OCI-LY1 (cell line): ENCODE measurements around the gene TMEM256.

Experiments used
- H2AFZ ChIP-seq: fragments of 200-600 bp; sonication (generic), shearing (Covaris generic); 2 replicates; pipeline ENCODE4 v1.6.0; 2014; ENCODE audit warnings: antibody characterized with exemption, mild to moderate bottlenecking, low read length
- H3F3A ChIP-seq: fragments of 200-600 bp; sonication (generic), shearing (Covaris generic); 2 replicates; pipeline ENCODE4 v1.6.0; 2014; ENCODE audit warnings: mild to moderate bottlenecking, antibody characterized with exemption, low read length, moderate library complexity; ENCODE audit not compliant: insufficient read depth
- H3K27ac ChIP-seq: fragments of 200-600 bp; sonication (generic); 2 replicates; pipeline ENCODE4 v1.5.1; 2014; ENCODE audit warnings: low read length, mixed run types, mild to moderate bottlenecking, low read depth; ENCODE audit not compliant: poor library complexity, severe bottlenecking
- H3K27me3 ChIP-seq: fragments of 200-600 bp; sonication (generic); 2 replicates; pipeline ENCODE4 v1.6.0; 2014; ENCODE audit warnings: antibody characterized with exemption, mild to moderate bottlenecking, low read length, moderate library complexity; ENCODE audit not compliant: insufficient read depth
- H3K36me3 ChIP-seq: fragments of 200-600 bp; sonication (generic); 2 replicates; pipeline ENCODE4 v1.6.1; 2014; ENCODE audit warnings: mild to moderate bottlenecking, antibody characterized with exemption, low read length, moderate library complexity, mixed read lengths; ENCODE audit not compliant: insufficient read depth
- H3K4me1 ChIP-seq: fragments of 200-600 bp; sonication (generic); 2 replicates; pipeline ENCODE4 v1.5.1; 2014; ENCODE audit warnings: mild to moderate bottlenecking, low read length, moderate library complexity; ENCODE audit not compliant: insufficient read depth, severe bottlenecking
- H3K4me2 ChIP-seq: fragments of 200-600 bp; sonication (generic), shearing (Covaris generic); 2 replicates; pipeline ENCODE4 v1.6.1; 2014; ENCODE audit warnings: low read length
- H3K4me3 ChIP-seq: fragments of 200-600 bp; sonication (generic); 2 replicates; pipeline ENCODE4 v1.5.1; 2014; ENCODE audit warnings: low read length, low read depth, mild to moderate bottlenecking, mixed read lengths; ENCODE audit not compliant: poor library complexity, severe bottlenecking
- H3K79me2 ChIP-seq: fragments of 200-600 bp; shearing (Covaris generic); 2 replicates; pipeline ENCODE4 v1.6.1; 2016; ENCODE audit warnings: mixed run types, low read length, mixed read lengths; ENCODE audit not compliant: insufficient read depth
- H3K9ac ChIP-seq: fragments of 200-600 bp; sonication (generic), shearing (Covaris generic); 2 replicates; pipeline ENCODE4 v1.6.1; 2014; ENCODE audit warnings: mild to moderate bottlenecking, low read length, mixed read lengths
- H3K9me2 ChIP-seq: fragments of 200-600 bp; sonication (generic), shearing (Covaris generic); 2 replicates; pipeline ENCODE4 v1.6.1; 2014; ENCODE audit warnings: low read depth, mild to moderate bottlenecking, low read length, mixed read lengths
- H3K9me3 ChIP-seq: fragments of 200-600 bp; shearing (Covaris generic); 2 replicates; pipeline ENCODE4 v1.6.1; 2014; ENCODE audit warnings: low read length, mixed read lengths
- H4K20me1 ChIP-seq: fragments of 200-600 bp; sonication (generic), shearing (Covaris generic); 2 replicates; pipeline ENCODE4 v1.6.0; 2016; ENCODE audit warnings: mild to moderate bottlenecking, low read length; ENCODE audit not compliant: insufficient read depth
- EZH2 ChIP-seq: fragments of 200-600 bp; sonication (generic), shearing (Covaris generic); IDR thresholded peaks from 2 replicates; pipeline ENCODE4 v1.8.0; 2017; ENCODE audit warnings: borderline replicate concordance, mixed run types, mild to moderate bottlenecking, antibody characterized with exemption, low read length, moderate library complexity, mixed read lengths
- TF ChIP-seq, protein P1 (sequence below): fragments of 200-600 bp; sonication (generic), shearing (Covaris generic); IDR thresholded peaks from 2 replicates; pipeline ENCODE4 v1.5.1; 2017; ENCODE audit warnings: mild to moderate bottlenecking, antibody characterized with exemption, low read length, moderate library complexity, mixed read lengths

Gene TMEM256

DNA sequence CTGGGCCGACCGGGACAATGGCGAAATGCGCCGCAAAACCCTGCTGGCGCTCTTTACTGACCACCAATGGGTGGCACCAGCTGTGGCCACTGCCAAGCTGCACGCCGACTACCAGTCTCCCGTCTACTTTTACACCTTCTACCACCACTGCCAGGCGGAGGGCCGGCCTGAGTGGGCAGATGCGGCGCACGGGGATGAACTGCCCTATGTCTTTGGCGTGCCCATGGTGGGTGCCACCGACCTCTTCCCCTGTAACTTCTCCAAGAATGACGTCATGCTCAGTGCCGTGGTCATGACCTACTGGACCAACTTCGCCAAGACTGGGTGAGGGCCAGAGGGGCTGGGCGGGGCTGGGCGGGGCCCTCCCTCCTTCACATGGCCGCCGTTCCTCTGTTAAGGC lies 11.9 kb upstream of the TMEM256 start:
- Histone ChIP-seq H3K4me2 (no peak overlapping the region), H3K27me3 (peaks cover 26% of the 10 kb centered on the region; the same call in 1 of the 2 replicates), H3F3A (no peaks in the 10 kb centered on the region), H3K9me2 (no peaks in the 10 kb centered on the region), H3K9ac (no peak overlapping the region), H3K36me3 (no peaks in the 10 kb centered on the region), H3K4me3 (no peak overlapping the region), H3K79me2 (no peaks in the 10 kb centered on the region), H3K9me3 (no peaks in the 10 kb centered on the region), H3K4me1 (no peaks in the 10 kb centered on the region), H4K20me1 (no peaks in the 10 kb centered on the region), H2AFZ (no peak overlapping the region), H3K27ac (no peak overlapping the region)
- TF ChIP-seq, protein P1, sequence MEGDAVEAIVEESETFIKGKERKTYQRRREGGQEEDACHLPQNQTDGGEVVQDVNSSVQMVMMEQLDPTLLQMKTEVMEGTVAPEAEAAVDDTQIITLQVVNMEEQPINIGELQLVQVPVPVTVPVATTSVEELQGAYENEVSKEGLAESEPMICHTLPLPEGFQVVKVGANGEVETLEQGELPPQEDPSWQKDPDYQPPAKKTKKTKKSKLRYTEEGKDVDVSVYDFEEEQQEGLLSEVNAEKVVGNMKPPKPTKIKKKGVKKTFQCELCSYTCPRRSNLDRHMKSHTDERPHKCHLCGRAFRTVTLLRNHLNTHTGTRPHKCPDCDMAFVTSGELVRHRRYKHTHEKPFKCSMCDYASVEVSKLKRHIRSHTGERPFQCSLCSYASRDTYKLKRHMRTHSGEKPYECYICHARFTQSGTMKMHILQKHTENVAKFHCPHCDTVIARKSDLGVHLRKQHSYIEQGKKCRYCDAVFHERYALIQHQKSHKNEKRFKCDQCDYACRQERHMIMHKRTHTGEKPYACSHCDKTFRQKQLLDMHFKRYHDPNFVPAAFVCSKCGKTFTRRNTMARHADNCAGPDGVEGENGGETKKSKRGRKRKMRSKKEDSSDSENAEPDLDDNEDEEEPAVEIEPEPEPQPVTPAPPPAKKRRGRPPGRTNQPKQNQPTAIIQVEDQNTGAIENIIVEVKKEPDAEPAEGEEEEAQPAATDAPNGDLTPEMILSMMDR = no peak
- no peak for TF ChIP-seq EZH2

DNA sequence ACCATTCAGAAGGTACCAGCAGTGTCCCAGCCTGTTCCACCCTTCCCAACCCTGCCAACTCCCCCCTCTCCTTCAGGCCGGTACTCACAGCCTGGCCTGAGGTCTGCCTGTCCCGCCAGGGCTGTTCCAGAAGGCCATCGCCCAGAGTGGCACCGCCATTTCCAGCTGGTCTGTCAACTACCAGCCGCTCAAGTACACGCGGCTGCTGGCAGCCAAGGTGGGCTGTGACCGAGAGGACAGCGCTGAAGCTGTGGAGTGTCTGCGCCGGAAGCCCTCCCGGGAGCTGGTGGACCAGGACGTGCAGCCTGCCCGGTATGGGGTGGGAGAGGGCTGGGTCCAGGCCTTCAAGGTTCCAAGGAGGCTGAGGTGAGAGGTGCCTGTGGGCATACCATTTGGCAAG lies 10.9 kb upstream of the TMEM256 start:
- H3K79me2 ChIP-seq = no peaks in the 10 kb centered on the region
- no peak for TF ChIP-seq EZH2
- TF ChIP-seq, protein P1 = no peak
- no peaks in the 10 kb centered on the region for H3K9me2 ChIP-seq
- H3K4me3 ChIP-seq = no peak overlapping the region
- no peaks in the 10 kb centered on the region for H4K20me1 ChIP-seq
- H2AFZ ChIP-seq = no peak overlapping the region
- no peak overlapping the region for H3K4me2 ChIP-seq
- no peaks in the 10 kb centered on the region for H3K36me3 ChIP-seq
- no peaks in the 10 kb centered on the region for H3K4me1 ChIP-seq
- no peak overlapping the region for H3K9ac ChIP-seq
- H3K27ac ChIP-seq = no peak overlapping the region
- no peaks in the 10 kb centered on the region for H3K9me3 ChIP-seq
- H3K27me3 ChIP-seq = peaks cover 26% of the 10 kb centered on the region; the same call in 1 of the 2 replicates
- no peaks in the 10 kb centered on the region for H3F3A ChIP-seq

DNA sequence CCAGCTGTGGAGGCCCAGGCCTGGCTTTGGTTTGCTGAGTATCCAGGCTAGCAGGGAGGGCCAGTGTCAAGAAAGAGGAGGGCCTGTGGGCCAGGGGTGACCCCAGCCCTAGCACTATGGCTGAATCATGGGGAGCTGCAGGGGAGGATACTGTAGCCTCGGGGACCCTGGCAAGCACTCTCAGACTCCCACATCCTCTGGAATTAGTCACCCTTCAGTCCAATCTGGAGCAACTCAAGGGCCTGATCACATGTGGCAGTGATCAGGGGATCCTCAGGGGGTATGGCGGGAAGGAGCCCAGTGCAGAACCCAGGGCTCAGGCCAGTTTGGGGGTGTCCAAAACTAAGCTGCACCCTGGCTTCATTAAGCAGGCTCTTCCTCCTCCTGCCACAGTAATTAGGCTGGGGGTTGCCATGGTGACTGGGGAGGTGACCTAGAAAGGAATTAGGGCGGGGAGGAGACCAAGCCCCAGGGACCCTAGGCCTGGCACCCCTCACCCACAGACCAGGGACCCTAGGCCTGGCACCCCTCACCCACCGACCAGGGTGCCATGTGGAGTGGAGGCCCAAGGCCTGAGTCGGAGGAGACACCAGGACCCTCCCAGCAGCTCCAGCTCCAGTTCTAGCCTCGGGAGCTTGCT lies 9.6 kb upstream of the TMEM256 start:
- TF ChIP-seq, protein P1 = no peak
- no peak for TF ChIP-seq EZH2
- Histone ChIP-seq H3K79me2 (no peaks in the 10 kb centered on the region), H3K27ac (no peak overlapping the region)

More for the DNA sequence above, 9.6 kb upstream of the TMEM256 start:
- Histone ChIP-seq H3K36me3 (no peaks in the 10 kb centered on the region), H3K4me3 (no peak overlapping the region), H2AFZ (no peak overlapping the region), H3K27me3 (peaks cover 16% of the 10 kb centered on the region; the same call in 1 of the 2 replicates), H3K9ac (no peak overlapping the region), H3K9me2 (no peaks in the 10 kb centered on the region), H3K4me1 (no peaks in the 10 kb centered on the region), H4K20me1 (no peaks in the 10 kb centered on the region), H3K4me2 (no peak overlapping the region), H3F3A (no peaks in the 10 kb centered on the region), H3K9me3 (no peaks in the 10 kb centered on the region)
